CD4-positive, alpha-beta T cell treated with Interleukin-15 for 4 hours (primary cell): Measurements from ENCODE around the gene VPS41.

Source experiments
- DNase-seq: peaks from one replicate; pipeline ENCODE4 v3.0.0-alpha.2; 2020; ENCODE audit warnings: low spot score

The VPS41 gene

GRCh38 chr7:38905056-38905759, 3.8 kb downstream of the VPS41 start:
- no peak for DNase-seq

- no peak for DNase-seq
Observed at GRCh38 chr7:38903057-38903456, 5.9 kb downstream of the VPS41 start.

DNA sequence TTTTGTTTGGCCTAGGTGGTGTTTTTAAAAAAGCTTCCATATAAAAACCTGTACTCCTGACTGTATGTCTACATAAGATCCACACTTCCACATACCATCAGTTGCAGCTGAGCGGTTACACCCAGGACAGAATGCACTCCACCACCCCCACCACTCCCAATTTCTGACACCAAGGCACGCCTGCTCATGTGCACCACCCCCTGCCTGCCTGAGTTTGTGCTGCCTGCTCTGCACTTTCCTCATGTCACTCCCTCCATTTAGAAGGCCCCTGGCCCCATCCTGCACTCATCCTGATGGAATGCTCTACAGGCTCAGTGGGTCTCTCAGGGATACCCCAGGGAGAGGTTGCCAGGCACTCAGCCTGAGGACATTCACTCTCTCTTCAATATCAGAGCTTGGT, 6.5 kb downstream of the VPS41 start:
- DNase-seq, result no peak

GRCh38 chr7:38893061-38893460, 15.9 kb downstream of the VPS41 start:
- DNase-seq, result no peak

DNA sequence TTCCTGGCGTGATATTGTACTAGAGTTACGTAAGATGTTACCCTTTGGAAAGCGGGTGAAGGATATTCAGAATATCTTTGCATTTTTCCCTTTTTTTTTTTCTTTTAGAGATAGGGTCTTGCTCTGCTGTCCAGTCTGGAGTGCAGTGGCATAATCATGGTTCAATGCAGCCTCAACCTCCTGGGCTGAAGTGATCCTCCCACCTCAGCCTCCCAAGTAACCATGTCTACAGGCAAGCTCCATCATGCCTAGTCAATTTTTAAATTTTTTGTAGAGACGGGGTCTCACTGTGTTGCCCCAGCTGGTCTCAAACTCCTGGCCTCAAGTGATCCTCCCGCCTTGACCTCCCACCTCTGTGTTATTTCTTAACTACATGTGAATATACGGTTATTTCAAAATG, 18.4 kb downstream of the VPS41 start:
- no peak for DNase-seq

DNA sequence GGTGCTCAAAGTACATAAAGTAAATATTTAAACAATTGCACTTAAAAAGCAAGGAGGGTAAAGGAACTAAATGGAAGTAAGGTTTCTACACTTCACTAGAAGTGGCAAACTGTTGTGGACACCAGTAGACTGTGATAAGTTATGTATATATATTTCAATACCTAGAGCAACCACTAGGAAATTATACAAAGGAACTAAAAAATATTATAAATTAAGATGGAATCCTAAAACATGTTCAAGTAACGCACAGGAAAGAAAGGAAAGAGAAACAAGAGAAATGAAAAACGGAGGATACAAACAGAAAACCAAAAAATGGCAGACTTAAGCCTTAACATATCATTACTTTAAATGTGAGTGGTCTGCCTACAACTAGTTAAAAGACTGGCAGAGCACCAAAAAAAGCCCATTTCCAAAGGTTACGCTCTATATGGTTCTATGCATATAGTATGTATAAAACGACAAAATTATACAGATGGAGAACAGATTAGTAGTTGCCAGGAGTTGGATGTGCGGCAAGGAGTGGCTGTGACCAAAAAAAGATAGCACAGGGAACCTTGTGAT, 19.0 kb downstream of the VPS41 start:
- DNase-seq, result no peak

- no peak for DNase-seq
Observed at GRCh38 chr7:38889079-38889478, 19.9 kb downstream of the VPS41 start.

DNA sequence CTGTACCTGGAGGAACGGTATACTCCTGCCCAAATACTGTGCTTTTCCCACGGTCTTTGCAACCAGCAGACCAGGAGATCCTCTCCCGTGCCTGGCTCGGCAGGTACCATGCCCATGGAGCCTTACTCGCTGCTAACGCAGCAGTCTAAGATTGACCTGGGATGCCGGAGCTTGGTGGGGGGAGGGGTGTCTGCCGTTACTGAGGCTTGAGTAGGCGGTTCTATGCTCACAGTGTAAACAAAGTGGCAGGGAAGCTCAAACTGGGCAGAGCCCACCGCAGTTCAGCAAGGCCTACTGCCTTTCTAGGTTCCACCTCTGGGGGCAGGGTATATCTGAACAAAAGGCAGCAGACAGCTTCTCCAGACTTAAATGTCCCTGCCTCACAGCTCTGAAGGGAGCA, 22.7 kb downstream of the VPS41 start:
- DNase-seq, result no peak

DNA sequence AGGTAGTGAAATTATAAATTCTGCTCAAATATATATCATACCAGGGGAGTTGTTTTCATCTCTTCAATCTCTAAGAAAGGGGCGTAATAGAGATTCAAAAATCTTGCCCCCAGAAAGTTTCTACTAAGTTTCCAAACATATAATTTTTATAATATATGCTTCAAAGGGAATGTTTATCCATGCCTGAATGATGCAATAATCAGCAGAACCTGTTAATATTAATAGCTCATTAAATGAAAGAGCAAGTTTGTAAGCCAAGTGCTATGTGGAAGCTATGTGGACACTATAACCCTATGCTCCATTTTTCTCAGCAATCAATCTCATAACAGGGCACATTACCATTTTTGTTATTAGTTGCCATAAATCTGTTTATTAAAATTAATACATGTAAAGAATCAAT, 25.3 kb downstream of the VPS41 start:
- no peak for DNase-seq

GRCh38 chr7:38881947-38882684, 26.9 kb downstream of the VPS41 start:
- DNase-seq, result no peak

GRCh38 chr7:38881015-38881414, 28.0 kb downstream of the VPS41 start:
- DNase-seq, result no peak

DNA sequence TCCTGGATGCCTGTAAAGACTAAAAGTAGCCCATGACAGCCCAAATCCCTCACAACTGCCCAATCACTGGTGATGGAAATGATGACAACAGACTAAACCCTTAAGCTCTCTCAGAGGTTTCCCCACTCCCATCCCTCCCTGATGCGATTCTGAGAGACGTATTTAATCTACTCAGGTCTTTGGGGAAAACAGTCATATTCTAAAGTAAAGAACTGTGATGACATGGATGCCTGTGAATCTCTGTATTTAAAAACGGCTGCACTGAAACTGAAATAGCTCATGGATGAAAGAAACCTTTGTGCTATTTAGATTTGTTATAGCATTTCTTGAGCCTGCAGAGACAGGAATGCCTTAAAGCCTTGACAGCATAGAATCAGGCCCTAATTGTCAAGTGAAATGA, 28.5 kb downstream of the VPS41 start:
- no peak for DNase-seq

- DNase-seq, result no peak
Observed at GRCh38 chr7:38880035-38880434, 29.0 kb downstream of the VPS41 start.

GRCh38 chr7:38878694-38879457, 30.1 kb downstream of the VPS41 start:
- no peak for DNase-seq

- no peak for DNase-seq
Observed at GRCh38 chr7:38873433-38873832, 35.6 kb downstream of the VPS41 start.

DNA sequence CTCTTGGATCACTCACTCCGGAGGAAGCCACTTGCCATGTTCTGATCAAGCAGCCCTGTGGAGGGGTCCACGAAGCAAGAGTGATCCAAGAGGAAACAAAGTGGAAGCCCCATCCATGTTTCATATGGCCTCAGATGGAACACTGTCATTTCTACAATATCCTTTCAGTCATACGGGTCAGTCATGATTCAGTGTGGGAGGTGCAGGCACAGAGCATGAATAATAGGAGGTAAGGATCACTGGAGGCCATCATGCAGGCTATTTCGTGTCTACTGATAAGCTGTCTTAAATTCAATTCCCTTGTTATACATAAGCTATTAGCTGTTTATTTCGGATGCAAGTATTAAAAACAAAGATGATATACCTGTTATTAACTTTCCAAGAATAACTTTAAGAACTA, 36.8 kb downstream of the VPS41 start:
- no peak for DNase-seq

DNA sequence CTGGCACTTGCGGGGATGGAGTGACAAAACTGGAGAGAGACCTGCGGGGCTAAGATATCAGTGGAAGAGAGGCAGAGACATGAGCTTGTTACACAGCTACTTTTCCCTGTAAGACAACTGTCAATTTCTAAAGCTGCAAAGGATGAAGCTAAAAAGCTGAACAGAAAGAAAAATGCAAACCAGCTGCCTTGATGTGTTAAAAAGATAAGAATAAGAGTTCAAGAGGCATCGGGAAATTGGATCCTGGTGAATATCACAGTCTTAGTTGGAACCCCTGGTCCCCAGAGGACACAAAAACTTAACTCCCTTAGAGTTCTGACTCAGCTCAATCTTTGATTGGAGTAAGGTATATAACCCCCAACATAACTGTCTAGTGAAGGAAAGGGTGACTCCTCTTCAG, 38.8 kb downstream of the VPS41 start:
- no peak for DNase-seq

GRCh38 chr7:38863601-38864291, 45.2 kb downstream of the VPS41 start:
- DNase-seq, result no peak

DNA sequence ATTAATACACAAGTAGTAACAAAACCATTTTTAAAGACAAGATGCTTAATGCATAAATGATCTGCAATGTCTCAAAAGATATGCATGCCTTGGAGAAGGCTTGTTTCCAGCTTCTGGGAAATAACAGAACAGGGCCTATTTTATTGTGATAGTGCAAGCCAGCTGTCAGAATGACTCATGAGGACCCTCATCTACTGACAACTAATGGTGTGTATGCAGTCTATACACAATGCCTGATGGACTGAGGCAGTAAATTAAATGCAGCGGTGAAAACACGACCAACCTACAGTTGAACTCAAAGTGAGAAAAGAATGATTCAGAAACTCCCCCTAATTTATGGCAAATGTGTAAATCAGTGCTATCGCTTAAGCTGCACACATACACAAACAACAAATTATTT, 46.3 kb downstream of the VPS41 start:
- no peak for DNase-seq

- DNase-seq, result no peak
Observed at GRCh38 chr7:38858259-38858884, 50.6 kb downstream of the VPS41 start.

DNA sequence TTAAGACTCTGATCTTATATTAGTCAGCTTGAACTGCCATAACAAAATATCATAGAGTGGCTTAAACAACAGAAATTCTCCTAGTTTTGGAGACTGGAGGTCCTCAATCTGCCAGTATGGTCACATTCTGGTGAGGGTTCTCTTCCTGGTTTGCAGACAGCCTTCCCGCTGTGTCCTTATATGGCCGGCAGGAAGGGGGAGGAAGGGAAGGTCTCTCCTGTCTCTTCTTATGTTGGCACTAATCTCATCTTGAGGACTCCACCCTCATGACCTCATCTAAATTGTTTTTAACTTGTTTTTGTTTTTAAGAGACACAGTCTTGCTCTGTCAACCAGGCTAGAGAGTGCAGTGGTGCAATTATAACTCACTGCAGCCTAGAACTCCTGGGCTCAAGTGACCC, 53.1 kb downstream of the VPS41 start:
- no peak for DNase-seq

- DNase-seq, result no peak
Observed at GRCh38 chr7:38855386-38855785, 53.6 kb downstream of the VPS41 start.
